Measurements from ENCODE around the gene RFWD3.
"Not testable (repeated sequence)": the region's sequence is repeated elsewhere in the genome, so short reads cannot be mapped to it uniquely, and the experiment has no call there.

Gene RFWD3

GRCh38 chr16:74679983-74680382 is 13.3 kb upstream of the RFWD3 start:
- TF ChIP-seq, protein P1, sequence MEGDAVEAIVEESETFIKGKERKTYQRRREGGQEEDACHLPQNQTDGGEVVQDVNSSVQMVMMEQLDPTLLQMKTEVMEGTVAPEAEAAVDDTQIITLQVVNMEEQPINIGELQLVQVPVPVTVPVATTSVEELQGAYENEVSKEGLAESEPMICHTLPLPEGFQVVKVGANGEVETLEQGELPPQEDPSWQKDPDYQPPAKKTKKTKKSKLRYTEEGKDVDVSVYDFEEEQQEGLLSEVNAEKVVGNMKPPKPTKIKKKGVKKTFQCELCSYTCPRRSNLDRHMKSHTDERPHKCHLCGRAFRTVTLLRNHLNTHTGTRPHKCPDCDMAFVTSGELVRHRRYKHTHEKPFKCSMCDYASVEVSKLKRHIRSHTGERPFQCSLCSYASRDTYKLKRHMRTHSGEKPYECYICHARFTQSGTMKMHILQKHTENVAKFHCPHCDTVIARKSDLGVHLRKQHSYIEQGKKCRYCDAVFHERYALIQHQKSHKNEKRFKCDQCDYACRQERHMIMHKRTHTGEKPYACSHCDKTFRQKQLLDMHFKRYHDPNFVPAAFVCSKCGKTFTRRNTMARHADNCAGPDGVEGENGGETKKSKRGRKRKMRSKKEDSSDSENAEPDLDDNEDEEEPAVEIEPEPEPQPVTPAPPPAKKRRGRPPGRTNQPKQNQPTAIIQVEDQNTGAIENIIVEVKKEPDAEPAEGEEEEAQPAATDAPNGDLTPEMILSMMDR (IDR thresholded peaks at IDR 0.05; ENCODE audit: insufficient read depth, low read length, poor library complexity, severe bottlenecking) = no peak
- H3K4me3 ChIP-seq (replicated peaks; ENCODE audit: low read depth, low read length) = no peak overlapping the region
- peaks cover 10% of the 10 kb centered on the region for H3K36me3 ChIP-seq (ENCODE audit: control insufficient read depth, insufficient read depth, low read length)
- no peak for DNase-seq (ENCODE audit: extremely low read depth, insufficient read length)
- H3K27me3 ChIP-seq (replicated peaks; ENCODE audit: control insufficient read depth, insufficient read depth, low read length) = no peaks in the 10 kb centered on the region

DNA sequence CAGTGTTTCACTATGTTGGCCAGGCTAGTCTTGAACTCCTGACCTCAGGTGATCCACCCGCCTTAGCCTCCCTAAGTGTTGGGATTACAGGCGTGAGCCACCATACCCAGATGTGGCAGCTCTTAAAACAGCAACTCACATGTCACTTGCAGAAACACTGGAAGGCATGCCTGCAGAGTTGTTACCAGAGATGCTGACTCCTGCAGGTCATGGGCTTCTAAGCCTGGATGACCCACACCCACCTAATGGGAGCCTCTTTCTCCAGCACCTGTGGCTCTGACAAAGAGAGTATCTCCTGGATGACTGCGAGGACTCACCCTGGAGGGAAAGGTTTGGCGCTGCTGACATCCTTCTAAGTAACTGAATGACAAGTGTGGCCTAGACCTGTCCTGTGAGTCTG is 11.2 kb upstream of the RFWD3 start:
- Histone ChIP-seq H3K36me3 (ENCODE audit: control insufficient read depth, insufficient read depth, low read length) (peaks cover 15% of the 10 kb centered on the region), H3K4me3 (replicated peaks; ENCODE audit: low read depth, low read length) (no peak overlapping the region), H3K27me3 (replicated peaks; ENCODE audit: control insufficient read depth, insufficient read depth, low read length) (no peaks in the 10 kb centered on the region)
- DNase-seq (ENCODE audit: extremely low read depth, insufficient read length) = no peak
- TF ChIP-seq, protein P1 (IDR thresholded peaks at IDR 0.05; ENCODE audit: insufficient read depth, low read length, poor library complexity, severe bottlenecking) = no peak

DNA sequence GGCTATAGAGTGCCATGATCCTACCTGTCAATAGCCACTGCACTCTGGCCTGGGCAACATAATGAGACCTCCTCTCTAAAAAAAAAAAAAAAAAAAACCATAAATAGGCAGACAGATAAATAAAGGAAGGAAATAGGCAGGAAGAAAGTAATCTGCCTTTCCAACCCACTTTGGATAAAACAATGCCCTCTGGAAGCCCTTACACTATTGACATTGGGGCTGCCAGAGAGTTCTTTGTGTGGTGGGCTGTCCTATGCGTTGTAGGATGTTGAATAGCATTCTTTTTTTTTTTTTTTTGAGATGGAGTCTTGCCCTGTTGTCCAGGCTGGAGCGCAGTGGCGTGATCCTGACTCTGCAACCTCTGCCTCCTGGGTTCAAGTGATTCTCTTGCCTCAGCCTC is 7.2 kb upstream of the RFWD3 start:
- H3K36me3 ChIP-seq (ENCODE audit: control insufficient read depth, insufficient read depth, low read length) = peaks cover 11% of the 10 kb centered on the region
- no peak for DNase-seq (ENCODE audit: extremely low read depth, insufficient read length)
- no peaks in the 10 kb centered on the region for H3K27me3 ChIP-seq (replicated peaks; ENCODE audit: control insufficient read depth, insufficient read depth, low read length)

GRCh38 chr16:74668877-74669276 is 2.2 kb upstream of the RFWD3 start:
- H3K4me3 ChIP-seq (replicated peaks; ENCODE audit: low read depth, low read length); H3K36me3 ChIP-seq (ENCODE audit: control insufficient read depth, insufficient read depth, low read length); H3K27me3 ChIP-seq (replicated peaks; ENCODE audit: control insufficient read depth, insufficient read depth, low read length); DNase-seq (ENCODE audit: extremely low read depth, insufficient read length): not testable (repeated sequence)

More for the DNA sequence above, 7.2 kb upstream of the RFWD3 start:
- no peak overlapping the region for H3K4me3 ChIP-seq (replicated peaks; ENCODE audit: low read depth, low read length)
- TF ChIP-seq, protein P1 (IDR thresholded peaks at IDR 0.05; ENCODE audit: insufficient read depth, low read length, poor library complexity, severe bottlenecking) = no peak

GRCh38 chr16:74667255-74667700 is 601 bp upstream of the RFWD3 start:
- DNase-seq (ENCODE audit: extremely low read depth, insufficient read length) = peak; percentile 64
- H3K36me3 ChIP-seq (ENCODE audit: control insufficient read depth, insufficient read depth, low read length) = peaks cover 7% of the 10 kb centered on the region

GRCh38 chr16:74666010-74666421 is 661 bp downstream of the RFWD3 start:
- DNase-seq (ENCODE audit: extremely low read depth, insufficient read length) = no peak
- peaks cover 8% of the 10 kb centered on the region for H3K36me3 ChIP-seq (ENCODE audit: control insufficient read depth, insufficient read depth, low read length)
- no peaks in the 10 kb centered on the region for H3K27me3 ChIP-seq (replicated peaks; ENCODE audit: control insufficient read depth, insufficient read depth, low read length)
- TF ChIP-seq, protein P1 (IDR thresholded peaks at IDR 0.05; ENCODE audit: insufficient read depth, low read length, poor library complexity, severe bottlenecking) = no peak
- H3K4me3 ChIP-seq (replicated peaks; ENCODE audit: low read depth, low read length) = peak overlapping the region; percentile 90

More at GRCh38 chr16:74667255-74667700, 601 bp upstream of the RFWD3 start:
- Histone ChIP-seq H3K4me3 (replicated peaks; ENCODE audit: low read depth, low read length) (peak overlapping the region; percentile 68), H3K27me3 (replicated peaks; ENCODE audit: control insufficient read depth, insufficient read depth, low read length) (no peaks in the 10 kb centered on the region)
- TF ChIP-seq, protein P1 (IDR thresholded peaks at IDR 0.05; ENCODE audit: insufficient read depth, low read length, poor library complexity, severe bottlenecking) = no peak

All from GM06990 (cell line).